ENCODE data around the gene TMEM201. TPM values are rescaled to one million over a fixed set of nuclear protein-coding genes. Genes with fewer than 3 reads are reported as not detected.

TMEM201 gene
- total and polyA plus RNA-seq, 9 of the 15 experiments (the other 6 are each of a cell fraction or from before 2014, with no cell fraction given) = 0.42 to 51.3 (median 7.4) TPM

DNA sequence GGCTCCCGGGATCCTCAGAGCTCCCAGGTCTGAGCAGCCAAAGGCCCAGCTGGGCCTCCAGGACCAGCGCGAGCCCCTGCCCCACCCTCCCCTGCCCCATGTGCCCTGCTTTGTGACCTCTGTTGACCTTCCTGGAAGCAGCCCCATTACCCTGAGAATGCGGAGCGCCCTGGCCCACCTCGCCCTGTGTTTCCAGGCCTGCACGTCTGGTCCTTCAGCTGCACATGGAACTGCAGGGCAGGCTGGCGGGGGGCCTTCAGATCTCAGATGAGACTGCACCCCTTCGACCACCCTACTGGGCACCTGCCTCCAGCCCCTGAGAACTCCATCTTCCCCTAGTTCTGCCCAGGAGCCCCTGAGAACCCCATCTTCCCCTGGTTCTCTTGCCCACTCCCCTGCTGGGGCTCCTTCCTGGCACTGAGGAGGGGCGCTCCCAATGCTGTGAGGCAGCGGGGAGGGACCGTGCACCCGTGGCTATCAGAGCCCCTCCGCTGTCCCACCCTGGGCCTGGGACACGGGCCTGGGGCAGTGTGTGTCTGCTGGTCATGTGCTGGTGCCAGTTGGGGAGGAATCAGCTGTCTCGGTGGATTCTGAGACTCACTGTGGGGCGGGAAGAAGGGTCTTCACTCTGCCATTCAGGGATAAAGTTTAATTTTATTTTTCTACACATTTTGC is 25.1 kb downstream of the TMEM201 start (continued):
- TF ChIP-seq ZNF232 (CRISPR knock-in tag; IDR thresholded peaks at IDR 0.05) (no peak), HNRNPH1 (optimal IDR thresholded peaks at IDR 0.05; ENCODE audit: low read depth, low read length) (no peak), PYGO2 (tag; IDR thresholded peaks at IDR 0.05) (no peak), MCM2 (IDR thresholded peaks at IDR 0.05; ENCODE audit: low read depth) (no peak), E2F3 (CRISPR knock-in tag; IDR thresholded peaks at IDR 0.05) (no peak), IFI16 (CRISPR knock-in tag; IDR thresholded peaks at IDR 0.05) (no peak)
- TF ChIP-seq, protein P1, sequence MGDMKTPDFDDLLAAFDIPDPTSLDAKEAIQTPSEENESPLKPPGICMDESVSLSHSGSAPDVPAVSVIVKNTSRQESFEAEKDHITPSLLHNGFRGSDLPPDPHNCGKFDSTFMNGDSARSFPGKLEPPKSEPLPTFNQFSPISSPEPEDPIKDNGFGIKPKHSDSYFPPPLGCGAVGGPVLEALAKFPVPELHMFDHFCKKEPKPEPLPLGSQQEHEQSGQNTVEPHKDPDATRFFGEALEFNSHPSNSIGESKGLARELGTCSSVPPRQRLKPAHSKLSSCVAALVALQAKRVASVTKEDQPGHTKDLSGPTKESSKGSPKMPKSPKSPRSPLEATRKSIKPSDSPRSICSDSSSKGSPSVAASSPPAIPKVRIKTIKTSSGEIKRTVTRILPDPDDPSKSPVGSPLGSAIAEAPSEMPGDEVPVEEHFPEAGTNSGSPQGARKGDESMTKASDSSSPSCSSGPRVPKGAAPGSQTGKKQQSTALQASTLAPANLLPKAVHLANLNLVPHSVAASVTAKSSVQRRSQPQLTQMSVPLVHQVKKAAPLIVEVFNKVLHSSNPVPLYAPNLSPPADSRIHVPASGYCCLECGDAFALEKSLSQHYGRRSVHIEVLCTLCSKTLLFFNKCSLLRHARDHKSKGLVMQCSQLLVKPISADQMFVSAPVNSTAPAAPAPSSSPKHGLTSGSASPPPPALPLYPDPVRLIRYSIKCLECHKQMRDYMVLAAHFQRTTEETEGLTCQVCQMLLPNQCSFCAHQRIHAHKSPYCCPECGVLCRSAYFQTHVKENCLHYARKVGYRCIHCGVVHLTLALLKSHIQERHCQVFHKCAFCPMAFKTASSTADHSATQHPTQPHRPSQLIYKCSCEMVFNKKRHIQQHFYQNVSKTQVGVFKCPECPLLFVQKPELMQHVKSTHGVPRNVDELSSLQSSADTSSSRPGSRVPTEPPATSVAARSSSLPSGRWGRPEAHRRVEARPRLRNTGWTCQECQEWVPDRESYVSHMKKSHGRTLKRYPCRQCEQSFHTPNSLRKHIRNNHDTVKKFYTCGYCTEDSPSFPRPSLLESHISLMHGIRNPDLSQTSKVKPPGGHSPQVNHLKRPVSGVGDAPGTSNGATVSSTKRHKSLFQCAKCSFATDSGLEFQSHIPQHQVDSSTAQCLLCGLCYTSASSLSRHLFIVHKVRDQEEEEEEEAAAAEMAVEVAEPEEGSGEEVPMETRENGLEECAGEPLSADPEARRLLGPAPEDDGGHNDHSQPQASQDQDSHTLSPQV (IDR thresholded peaks at IDR 0.05) = no peak
- TF ChIP-seq, protein P2, sequence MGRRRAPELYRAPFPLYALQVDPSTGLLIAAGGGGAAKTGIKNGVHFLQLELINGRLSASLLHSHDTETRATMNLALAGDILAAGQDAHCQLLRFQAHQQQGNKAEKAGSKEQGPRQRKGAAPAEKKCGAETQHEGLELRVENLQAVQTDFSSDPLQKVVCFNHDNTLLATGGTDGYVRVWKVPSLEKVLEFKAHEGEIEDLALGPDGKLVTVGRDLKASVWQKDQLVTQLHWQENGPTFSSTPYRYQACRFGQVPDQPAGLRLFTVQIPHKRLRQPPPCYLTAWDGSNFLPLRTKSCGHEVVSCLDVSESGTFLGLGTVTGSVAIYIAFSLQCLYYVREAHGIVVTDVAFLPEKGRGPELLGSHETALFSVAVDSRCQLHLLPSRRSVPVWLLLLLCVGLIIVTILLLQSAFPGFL (CRISPR knock-in tag; IDR thresholded peaks at IDR 0.05) = no peak

Data from K562 (cell line).